ENCODE measurements around the gene PEX16. TPM values are rescaled to one million over a fixed set of nuclear protein-coding genes. Genes with fewer than 3 reads are reported as not detected.
A peak's percentile ranks its signal among the peaks of the same experiment; 100 is the strongest.

Gene PEX16
- total RNA-seq, 5 donors from 2014 or later (not counting 1 experiment from before 2014, with no cell fraction given): 49.4 to 87.5 (median 65.2) TPM

- ATAC-seq (replicated peaks in 1 of 4) (peak in 2 of 4 experiments; percentile 41 to 44), DNase-seq (peak in 16 of 35 experiments; percentile 9 to 49 (median 18))
- Mint-ChIP-seq H3K27me3 (no peaks in the 10 kb centered on the region), H3K36me3 (peaks cover 64% of the 10 kb centered on the region), H3K4me1 (peaks cover 0 to 8% (median 0%) of the 10 kb centered on the region in 3 donors), H3K9me3 (no peaks in the 10 kb centered on the region), H3K27ac (no peak overlapping the region), H3K4me3 (no peak overlapping the region)
- Histone ChIP-seq H3K4me3 (ENCODE audit: control insufficient read depth in 1 of 2, extremely low read depth in 1 of 2, low read length in 1 of 2) (no peak overlapping the region), H3K4me1 (ENCODE audit: control insufficient read depth in 1 of 2, extremely low read depth in 1 of 2, insufficient read depth in 2 of 2, low read length in 2 of 2) (no peaks in the 10 kb centered on the region), H3K36me3 (ENCODE audit: control insufficient read depth in 2 of 2, extremely low read depth in 1 of 2, insufficient read depth in 1 of 2, low read length in 1 of 2) (peaks cover 36 to 94% of the 10 kb centered on the region in 2 donors), H3K9me3 (no peaks in the 10 kb centered on the region), H3K27me3 (replicated peaks in 1 of 2; ENCODE audit: control insufficient read depth in 2 of 2, extremely low read depth in 1 of 2, insufficient read depth in 2 of 2, low read length in 1 of 2) (no peaks in the 10 kb centered on the region), H3K27ac (ENCODE audit: low read length) (no peak overlapping the region)
- CTCF ChIA-PET: interaction anchor here in 1 of 2 donors (1.3 to 1.6 kb wide), 2 partner anchors 22 to 134 kb away, joined by 3 to 6 read pairs; no protein-coding TSS in a partner anchor
- POLR2A ChIA-PET: interaction anchor here (0.6 to 1.0 kb wide), 3 partner anchors 13 to 222 kb away, joined by 3 to 7 read pairs (median 5); no protein-coding TSS in a partner anchor
- WGBS (ENCODE audit: insufficient coverage): 90% methylated on average over 6 of the region's 9 CpGs
Observed at GRCh38 chr11:45872651-45873356, 44.9 kb downstream of the PEX16 start.

GRCh38 chr11:45871638-45872037, 46.0 kb downstream of the PEX16 start:
- no peak for DNase-seq

GRCh38 chr11:45870706-45871105, 47.0 kb downstream of the PEX16 start:
- H3K36me3 ChIP-seq (ENCODE audit: control insufficient read depth in 2 of 2, extremely low read depth in 1 of 2, insufficient read depth in 1 of 2, low read length in 1 of 2): peaks cover 35 to 96% of the 10 kb centered on the region in 2 donors
- Mint-ChIP-seq H3K27ac (no peak overlapping the region), H3K4me3 (no peak overlapping the region), H3K27me3 (no peaks in the 10 kb centered on the region), H3K9me3 (no peaks in the 10 kb centered on the region), H3K36me3 (peaks cover 64% of the 10 kb centered on the region), H3K4me1 (peaks cover 0 to 10% (median 0%) of the 10 kb centered on the region in 3 donors)
- no peaks in the 10 kb centered on the region for H3K4me1 ChIP-seq (ENCODE audit: control insufficient read depth in 1 of 2, extremely low read depth in 1 of 2, insufficient read depth in 2 of 2, low read length in 2 of 2)
- no peaks in the 10 kb centered on the region for H3K9me3 ChIP-seq
- ChIA-PET POLR2A (no interaction called here), CTCF (no interaction called here)
- DNase-seq (no peak), ATAC-seq (replicated peaks in 1 of 4) (no peak)
- H3K27me3 ChIP-seq (replicated peaks in 1 of 2; ENCODE audit: control insufficient read depth in 2 of 2, extremely low read depth in 1 of 2, insufficient read depth in 2 of 2, low read length in 1 of 2): no peaks in the 10 kb centered on the region
- no peak overlapping the region for H3K27ac ChIP-seq (ENCODE audit: low read length)
- H3K4me3 ChIP-seq (ENCODE audit: control insufficient read depth in 1 of 2, extremely low read depth in 1 of 2, low read length in 1 of 2): no peak overlapping the region
- WGBS (ENCODE audit: insufficient coverage): 80% methylated on average over 1 of the region's 4 CpGs

More at GRCh38 chr11:45871638-45872037, 46.0 kb downstream of the PEX16 start:
- no peak overlapping the region for H3K27ac Mint-ChIP-seq
- no peaks in the 10 kb centered on the region for H3K27me3 Mint-ChIP-seq
- Histone ChIP-seq H3K9me3 (no peaks in the 10 kb centered on the region), H3K36me3 (ENCODE audit: control insufficient read depth in 2 of 2, extremely low read depth in 1 of 2, insufficient read depth in 1 of 2, low read length in 1 of 2) (peaks cover 35 to 94% of the 10 kb centered on the region in 2 donors), H3K4me1 (ENCODE audit: control insufficient read depth in 1 of 2, extremely low read depth in 1 of 2, insufficient read depth in 2 of 2, low read length in 2 of 2) (no peaks in the 10 kb centered on the region), H3K27me3 (replicated peaks in 1 of 2; ENCODE audit: control insufficient read depth in 2 of 2, extremely low read depth in 1 of 2, insufficient read depth in 2 of 2, low read length in 1 of 2) (no peaks in the 10 kb centered on the region), H3K4me3 (ENCODE audit: control insufficient read depth in 1 of 2, extremely low read depth in 1 of 2, low read length in 1 of 2) (no peak overlapping the region), H3K27ac (ENCODE audit: low read length) (no peak overlapping the region)
- CTCF ChIA-PET: interaction anchor here (0.8 to 1.6 kb wide), 2 partner anchors 16 to 135 kb away, joined by 4 to 6 read pairs; no protein-coding TSS in a partner anchor
- no peak overlapping the region for H3K4me3 Mint-ChIP-seq
- no peaks in the 10 kb centered on the region for H3K9me3 Mint-ChIP-seq
- WGBS (ENCODE audit: insufficient coverage): 100% methylated on average over 1 of the region's 2 CpGs
- peaks cover 0 to 10% (median 0%) of the 10 kb centered on the region in 3 donors for H3K4me1 Mint-ChIP-seq
- POLR2A ChIA-PET: interaction anchor here in 1 of 2 donors (1.0 kb wide), 1 partner anchor 12 kb away, joined by 3 read pairs; no protein-coding TSS in a partner anchor
- H3K36me3 Mint-ChIP-seq: peaks cover 62% of the 10 kb centered on the region
- no peak for ATAC-seq (replicated peaks in 1 of 4)

GRCh38 chr11:45869551-45869950, 48.1 kb downstream of the PEX16 start:
- Mint-ChIP-seq H3K27me3 (no peaks in the 10 kb centered on the region), H3K36me3 (peaks cover 66% of the 10 kb centered on the region), H3K4me3 (no peak overlapping the region), H3K9me3 (no peaks in the 10 kb centered on the region), H3K27ac (no peak overlapping the region), H3K4me1 (peaks cover 0 to 10% (median 0%) of the 10 kb centered on the region in 3 donors)
- Histone ChIP-seq H3K4me1 (ENCODE audit: control insufficient read depth in 1 of 2, extremely low read depth in 1 of 2, insufficient read depth in 2 of 2, low read length in 2 of 2) (no peaks in the 10 kb centered on the region), H3K27ac (ENCODE audit: low read length) (no peak overlapping the region), H3K36me3 (ENCODE audit: control insufficient read depth in 2 of 2, extremely low read depth in 1 of 2, insufficient read depth in 1 of 2, low read length in 1 of 2) (peaks cover 35 to 95% of the 10 kb centered on the region in 2 donors), H3K27me3 (replicated peaks in 1 of 2; ENCODE audit: control insufficient read depth in 2 of 2, extremely low read depth in 1 of 2, insufficient read depth in 2 of 2, low read length in 1 of 2) (no peaks in the 10 kb centered on the region), H3K4me3 (ENCODE audit: control insufficient read depth in 1 of 2, extremely low read depth in 1 of 2, low read length in 1 of 2) (no peak overlapping the region), H3K9me3 (no peaks in the 10 kb centered on the region)
- ATAC-seq (replicated peaks in 1 of 4) (no peak), DNase-seq (no peak)
- POLR2A ChIA-PET: no interaction called here
- CTCF ChIA-PET: no interaction called here
- WGBS (ENCODE audit: insufficient coverage): 96% methylated on average over 10 of the region's 12 CpGs

GRCh38 chr11:45864041-45864440, 53.6 kb downstream of the PEX16 start:
- no peak overlapping the region for H3K4me3 Mint-ChIP-seq
- POLR2A ChIA-PET: interaction anchor here in 1 of 2 donors (1.2 kb wide), 1 partner anchor 10 kb away, joined by 4 read pairs; no protein-coding TSS in a partner anchor

GRCh38 chr11:45860764-45861510, 56.7 kb downstream of the PEX16 start:
- H3K9me3 Mint-ChIP-seq: no peaks in the 10 kb centered on the region
- H3K4me3 Mint-ChIP-seq: no peak overlapping the region
- H3K27ac Mint-ChIP-seq: no peak overlapping the region
- Histone ChIP-seq H3K9me3 (no peaks in the 10 kb centered on the region), H3K36me3 (ENCODE audit: control insufficient read depth in 2 of 2, extremely low read depth in 1 of 2, insufficient read depth in 1 of 2, low read length in 1 of 2) (peaks cover 17 to 94% of the 10 kb centered on the region in 2 donors), H3K4me3 (ENCODE audit: control insufficient read depth in 1 of 2, extremely low read depth in 1 of 2, low read length in 1 of 2) (no peak overlapping the region), H3K4me1 (ENCODE audit: control insufficient read depth in 1 of 2, extremely low read depth in 1 of 2, insufficient read depth in 2 of 2, low read length in 2 of 2) (no peaks in the 10 kb centered on the region), H3K27me3 (replicated peaks in 1 of 2; ENCODE audit: control insufficient read depth in 2 of 2, extremely low read depth in 1 of 2, insufficient read depth in 2 of 2, low read length in 1 of 2) (no peaks in the 10 kb centered on the region), H3K27ac (ENCODE audit: low read length) (no peak overlapping the region)
- 98% methylated on average over 8 of the region's 10 CpGs for WGBS (ENCODE audit: insufficient coverage)
- peaks cover 68% of the 10 kb centered on the region for H3K36me3 Mint-ChIP-seq
- ATAC-seq (replicated peaks in 1 of 4): no peak
- H3K4me1 Mint-ChIP-seq: peaks cover 0 to 5% (median 0%) of the 10 kb centered on the region in 3 donors
- CTCF ChIA-PET: no interaction called here
- DNase-seq: no peak
- no peaks in the 10 kb centered on the region for H3K27me3 Mint-ChIP-seq
- POLR2A ChIA-PET: interaction anchor here (0.6 to 1.0 kb wide), 3 partner anchors 9 to 595 kb away, joined by 3 to 5 read pairs (median 3); no protein-coding TSS in a partner anchor

More at GRCh38 chr11:45864041-45864440, 53.6 kb downstream of the PEX16 start:
- ATAC-seq (replicated peaks in 1 of 4) (no peak), DNase-seq (no peak)
- no peaks in the 10 kb centered on the region for H3K27me3 ChIP-seq (replicated peaks in 1 of 2; ENCODE audit: control insufficient read depth in 2 of 2, extremely low read depth in 1 of 2, insufficient read depth in 2 of 2, low read length in 1 of 2)
- H3K36me3 Mint-ChIP-seq: peaks cover 70% of the 10 kb centered on the region
- CTCF ChIA-PET: no interaction called here
- H3K27ac Mint-ChIP-seq: no peak overlapping the region
- no peaks in the 10 kb centered on the region for H3K4me1 ChIP-seq (ENCODE audit: control insufficient read depth in 1 of 2, extremely low read depth in 1 of 2, insufficient read depth in 2 of 2, low read length in 2 of 2)
- no peaks in the 10 kb centered on the region for H3K9me3 Mint-ChIP-seq
- H3K27ac ChIP-seq (ENCODE audit: low read length): no peak overlapping the region
- no peaks in the 10 kb centered on the region for H3K27me3 Mint-ChIP-seq
- H3K36me3 ChIP-seq (ENCODE audit: control insufficient read depth in 2 of 2, extremely low read depth in 1 of 2, insufficient read depth in 1 of 2, low read length in 1 of 2): peaks cover 10 to 96% of the 10 kb centered on the region in 2 donors
- no peak overlapping the region for H3K4me3 ChIP-seq (ENCODE audit: control insufficient read depth in 1 of 2, extremely low read depth in 1 of 2, low read length in 1 of 2)
- peaks cover 0 to 4% (median 0%) of the 10 kb centered on the region in 3 donors for H3K4me1 Mint-ChIP-seq
- H3K9me3 ChIP-seq: no peaks in the 10 kb centered on the region
